ENCODE data around the gene LSR. TPM values are rescaled to one million over a fixed set of nuclear protein-coding genes. Genes with fewer than 3 reads are reported as not detected.

Gene LSR
- total and polyA plus RNA-seq, 10 donors, result 10.9 to 30.2 (median 20.4) TPM

DNA sequence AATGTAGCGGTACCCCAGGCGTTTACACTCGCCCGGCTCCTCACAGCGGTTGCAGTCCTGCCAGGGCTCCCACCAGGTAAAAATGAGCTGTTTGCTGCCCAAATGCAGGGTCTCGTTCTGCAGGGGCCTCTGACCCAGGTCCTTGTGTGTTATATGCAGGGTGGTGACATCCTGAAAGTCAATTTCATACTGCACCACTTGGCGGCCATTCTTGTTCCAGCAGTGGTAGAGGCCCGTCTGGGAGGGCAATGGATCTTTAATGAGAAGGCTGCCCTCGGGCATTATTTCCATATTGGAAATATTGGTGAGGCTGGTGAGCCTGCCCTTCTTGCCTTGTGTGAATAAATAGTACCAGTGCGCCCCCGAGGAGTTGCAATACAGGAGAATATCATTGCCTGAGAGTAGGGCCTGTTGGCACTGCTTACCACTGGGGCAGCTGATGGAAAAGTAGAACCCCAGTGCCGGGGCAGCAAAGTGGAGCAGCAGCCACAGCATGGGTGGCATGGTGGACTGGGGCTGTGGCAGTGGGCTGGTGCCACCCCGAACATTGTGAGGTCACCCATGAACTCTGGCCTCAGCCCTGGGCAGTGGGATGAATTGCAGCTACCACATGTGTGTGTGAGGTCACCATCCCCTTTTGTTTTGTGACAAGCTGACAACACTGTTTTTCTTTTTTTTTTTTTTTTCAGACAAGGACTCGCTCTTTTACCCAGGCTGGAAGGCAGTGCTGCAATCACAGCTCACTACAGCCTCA, 20.4 kb upstream of the LSR start, which contains the start of gene FAM187B:
Gene FAM187B, minus strand, starts transcription at position 563 of the 754 bp plus-strand sequence. Its CDS starts 59 bp downstream, at position 504.
- Histone ChIP-seq H3K36me3 (peaks cover 0 to 4% (median 0%) of the 10 kb centered on the region in 6 donors), H3K9me3 (no peaks in the 10 kb centered on the region), H3K27ac (no peak within 1 kb of the TSS), H3K27me3 (replicated peaks in 1 of 7) (no peaks in the 10 kb centered on the region), H3K4me3 (no peak within 1 kb of the TSS), H3K4me1 (peaks cover 0 to 16% (median 0%) of the 10 kb centered on the region in 6 donors)
- intact Hi-C loops (cut with DNase I; ENCODE audit: low total_unique reads), result no loop called here
- WGBS, 5 donors, result 87 to 94% (median 90%) methylated on average over 11 to 14 of the region's 14 CpGs
- TF ChIP-seq CTCF (IDR thresholded peaks at IDR 0.05 in 8 of 11, conservative IDR thresholded peaks at IDR 0.05 in 3 of 11), result no peak
- no peak for DNase-seq

DNA sequence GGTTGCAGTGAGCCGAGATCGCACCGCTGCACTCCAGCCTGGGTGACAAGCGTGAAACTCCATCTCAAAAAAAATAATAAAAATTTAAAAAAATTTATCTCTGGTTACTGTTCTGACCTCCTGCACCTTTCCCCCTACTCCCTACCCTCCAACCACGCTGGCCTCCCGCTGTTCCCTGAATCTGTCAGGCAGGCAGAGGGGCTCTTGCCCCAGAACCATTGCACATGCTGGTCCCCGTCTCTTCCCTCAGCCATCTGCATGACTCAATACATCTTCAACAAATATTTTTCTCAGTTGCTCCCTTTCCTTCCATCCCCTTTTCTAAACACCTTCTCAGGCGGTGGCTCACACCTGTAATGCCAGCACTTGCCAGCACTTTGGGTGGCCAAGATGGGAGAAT, 19.2 kb upstream of the LSR start:
- Histone ChIP-seq H3K27ac (no peak overlapping the region), H3K4me1 (peaks cover 0 to 10% (median 0%) of the 10 kb centered on the region in 6 donors), H3K4me3 (no peak overlapping the region), H3K27me3 (replicated peaks in 1 of 7) (no peaks in the 10 kb centered on the region), H3K9me3 (no peaks in the 10 kb centered on the region), H3K36me3 (peaks cover 0 to 4% (median 0%) of the 10 kb centered on the region in 6 donors)
- WGBS, 5 donors, result 95 to 98% (median 96%) methylated on average over 8 of the region's 8 CpGs
- no peak for DNase-seq
- TF ChIP-seq POLR2A (IDR thresholded peaks at IDR 0.05) (no peak), POLR2AphosphoS5 (IDR thresholded peaks at IDR 0.05) (no peak), CTCF (IDR thresholded peaks at IDR 0.05 in 8 of 11, conservative IDR thresholded peaks at IDR 0.05 in 3 of 11) (no peak)
- intact Hi-C loops (cut with DNase I; ENCODE audit: low total_unique reads), result no loop called here

DNA sequence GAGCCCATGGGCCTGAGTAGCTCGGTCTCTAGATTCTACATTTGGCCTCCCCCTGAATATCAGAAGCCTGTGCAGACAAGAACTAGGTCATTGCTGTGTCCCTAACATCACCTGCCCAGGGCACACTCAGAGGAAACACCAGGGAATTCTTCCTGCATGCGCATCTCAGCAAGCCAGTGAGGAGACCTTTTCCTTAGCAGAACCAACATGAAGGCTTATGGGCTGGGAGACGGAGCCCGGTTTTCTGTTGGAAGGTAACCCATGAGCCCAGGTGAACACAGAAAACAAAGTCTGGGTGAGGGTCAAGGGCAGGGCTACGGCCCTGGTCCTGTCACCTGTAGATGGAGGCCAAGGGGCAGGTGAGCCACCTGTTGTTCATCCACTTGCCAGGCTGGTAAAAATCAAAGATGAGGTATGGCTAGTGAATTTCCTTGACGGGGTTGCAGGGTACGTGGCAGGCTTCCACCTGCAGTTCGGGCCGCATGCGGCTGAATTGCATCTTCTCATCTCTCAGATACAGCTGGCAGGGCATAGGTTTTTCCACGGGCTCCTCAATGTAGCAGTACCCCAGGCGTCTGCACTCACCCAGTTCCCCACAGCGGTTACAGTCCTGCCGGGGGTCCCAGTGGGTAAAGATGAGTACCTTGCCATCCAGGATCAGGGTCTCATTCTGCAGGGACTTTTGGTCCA, 16.7 kb upstream of the LSR start:
- peaks cover 0 to 4% (median 0%) of the 10 kb centered on the region in 6 donors for H3K4me1 ChIP-seq
- DNase-seq, result no peak
- no peak for TF ChIP-seq CTCF (IDR thresholded peaks at IDR 0.05 in 8 of 11, conservative IDR thresholded peaks at IDR 0.05 in 3 of 11)
- TF ChIP-seq POLR2A (IDR thresholded peaks at IDR 0.05), result no peak
- TF ChIP-seq POLR2AphosphoS5 (IDR thresholded peaks at IDR 0.05), result no peak
- no peaks in the 10 kb centered on the region for H3K9me3 ChIP-seq
- no peak overlapping the region for H3K27ac ChIP-seq
- 79 to 97% (median 94%) methylated on average over 14 of the region's 14 CpGs for WGBS, 5 donors
- peaks cover 0 to 4% (median 0%) of the 10 kb centered on the region in 6 donors for H3K36me3 ChIP-seq
- no peak overlapping the region for H3K4me3 ChIP-seq
- intact Hi-C loops (cut with DNase I; ENCODE audit: low total_unique reads), result no loop called here
- H3K27me3 ChIP-seq (replicated peaks in 1 of 7), result no peaks in the 10 kb centered on the region

- Histone ChIP-seq H3K9me3 (no peaks in the 10 kb centered on the region), H3K4me3 (no peak overlapping the region), H3K27ac (no peak overlapping the region), H3K27me3 (replicated peaks in 1 of 7) (no peaks in the 10 kb centered on the region), H3K36me3 (peaks cover 0 to 4% (median 0%) of the 10 kb centered on the region in 6 donors), H3K4me1 (peaks cover 0 to 4% (median 0%) of the 10 kb centered on the region in 6 donors)
- TF ChIP-seq CTCF (IDR thresholded peaks at IDR 0.05 in 8 of 11, conservative IDR thresholded peaks at IDR 0.05 in 3 of 11) (no peak), POLR2AphosphoS5 (IDR thresholded peaks at IDR 0.05) (no peak), POLR2A (IDR thresholded peaks at IDR 0.05) (no peak)
- intact Hi-C loops (cut with DNase I; ENCODE audit: low total_unique reads), result no loop called here
- DNase-seq, result no peak
- WGBS, 5 donors, result 62 to 85% (median 78%) methylated on average over 5 of the region's 5 CpGs
Measured at GRCh38 chr19:35232912-35233311, 15.9 kb upstream of the LSR start.
